ENCODE results near the gene DNAH9. TPM values are rescaled to one million over a fixed set of nuclear protein-coding genes. Genes with fewer than 3 reads are reported as not detected.

DNAH9 gene
- total RNA-seq, 2 donors from 2014 or later, result not detected

DNA sequence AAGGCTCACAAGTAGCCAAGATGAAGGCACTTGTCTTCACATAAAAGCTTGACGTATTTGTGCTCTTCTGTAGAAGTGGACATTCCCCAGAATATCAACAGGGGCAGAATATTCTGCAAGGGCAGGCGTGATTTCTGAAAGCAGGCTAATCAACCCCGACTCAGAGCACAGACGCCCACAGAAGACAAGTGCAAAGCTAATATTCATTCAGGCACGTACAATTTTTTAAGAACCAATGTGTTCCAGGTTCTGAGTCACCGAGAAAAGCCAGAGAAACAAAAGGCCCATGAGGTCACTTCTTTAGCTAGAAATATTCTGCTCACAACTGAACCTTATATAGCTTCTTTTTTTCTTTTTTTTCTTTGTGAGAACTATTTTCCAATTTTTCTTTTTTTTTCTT, 121.6 kb downstream of the DNAH9 start:
- no peaks in the 10 kb centered on the region for H3K9me3 ChIP-seq
- H3K4me3 ChIP-seq, result no peak overlapping the region
- ATAC-seq (ENCODE audit: insufficient number of reproducible peaks, low FRiP score, low read depth) (peak; percentile 41), DNase-seq (ENCODE audit: low spot score) (no peak)
- TF ChIP-seq, protein P1, sequence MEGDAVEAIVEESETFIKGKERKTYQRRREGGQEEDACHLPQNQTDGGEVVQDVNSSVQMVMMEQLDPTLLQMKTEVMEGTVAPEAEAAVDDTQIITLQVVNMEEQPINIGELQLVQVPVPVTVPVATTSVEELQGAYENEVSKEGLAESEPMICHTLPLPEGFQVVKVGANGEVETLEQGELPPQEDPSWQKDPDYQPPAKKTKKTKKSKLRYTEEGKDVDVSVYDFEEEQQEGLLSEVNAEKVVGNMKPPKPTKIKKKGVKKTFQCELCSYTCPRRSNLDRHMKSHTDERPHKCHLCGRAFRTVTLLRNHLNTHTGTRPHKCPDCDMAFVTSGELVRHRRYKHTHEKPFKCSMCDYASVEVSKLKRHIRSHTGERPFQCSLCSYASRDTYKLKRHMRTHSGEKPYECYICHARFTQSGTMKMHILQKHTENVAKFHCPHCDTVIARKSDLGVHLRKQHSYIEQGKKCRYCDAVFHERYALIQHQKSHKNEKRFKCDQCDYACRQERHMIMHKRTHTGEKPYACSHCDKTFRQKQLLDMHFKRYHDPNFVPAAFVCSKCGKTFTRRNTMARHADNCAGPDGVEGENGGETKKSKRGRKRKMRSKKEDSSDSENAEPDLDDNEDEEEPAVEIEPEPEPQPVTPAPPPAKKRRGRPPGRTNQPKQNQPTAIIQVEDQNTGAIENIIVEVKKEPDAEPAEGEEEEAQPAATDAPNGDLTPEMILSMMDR (IDR thresholded peaks at IDR 0.05), result no peak
- H3K27me3 ChIP-seq (replicated peaks; ENCODE audit: insufficient read depth), result no peaks in the 10 kb centered on the region
- peaks cover 7 to 21% of the 10 kb centered on the region in 2 donors for H3K4me1 ChIP-seq (ENCODE audit: control insufficient read depth in 1 of 2, low read depth in 2 of 2)
- no peaks in the 10 kb centered on the region for H3K36me3 ChIP-seq
- peak overlapping the region in 1 of 2 donors; percentile 47 for H3K27ac ChIP-seq

DNA sequence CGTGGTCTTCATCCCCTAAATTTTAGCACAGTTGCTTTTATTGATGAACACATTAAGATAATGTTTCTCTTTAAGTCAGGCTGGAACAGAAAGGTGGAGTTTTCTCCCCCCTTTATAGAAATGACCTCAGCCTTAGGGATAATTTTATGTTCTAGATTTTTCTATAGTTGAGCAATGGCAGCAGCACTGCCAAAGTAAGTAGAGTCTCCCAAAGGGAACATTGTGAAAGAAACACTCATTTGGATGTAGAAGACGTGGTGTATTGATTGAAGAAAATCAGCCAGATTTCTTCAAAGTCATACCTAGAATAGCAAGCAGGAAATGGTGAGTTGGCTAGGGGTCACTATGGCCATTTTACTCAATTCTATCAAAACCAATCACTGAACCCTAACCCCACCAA, 122.5 kb downstream of the DNAH9 start:
- peak overlapping the region in 1 of 2 donors; percentile 11 for H3K27ac ChIP-seq
- no peaks in the 10 kb centered on the region for H3K27me3 ChIP-seq (replicated peaks; ENCODE audit: insufficient read depth)
- DNase-seq (ENCODE audit: low spot score) (no peak), ATAC-seq (ENCODE audit: insufficient number of reproducible peaks, low FRiP score, low read depth) (peak; percentile 68)
- TF ChIP-seq, protein P1 (IDR thresholded peaks at IDR 0.05), result no peak
- H3K4me3 ChIP-seq, result no peak overlapping the region
- no peaks in the 10 kb centered on the region for H3K36me3 ChIP-seq
- peaks cover 7 to 21% of the 10 kb centered on the region in 2 donors for H3K4me1 ChIP-seq (ENCODE audit: control insufficient read depth in 1 of 2, low read depth in 2 of 2)
- no peaks in the 10 kb centered on the region for H3K9me3 ChIP-seq

DNA sequence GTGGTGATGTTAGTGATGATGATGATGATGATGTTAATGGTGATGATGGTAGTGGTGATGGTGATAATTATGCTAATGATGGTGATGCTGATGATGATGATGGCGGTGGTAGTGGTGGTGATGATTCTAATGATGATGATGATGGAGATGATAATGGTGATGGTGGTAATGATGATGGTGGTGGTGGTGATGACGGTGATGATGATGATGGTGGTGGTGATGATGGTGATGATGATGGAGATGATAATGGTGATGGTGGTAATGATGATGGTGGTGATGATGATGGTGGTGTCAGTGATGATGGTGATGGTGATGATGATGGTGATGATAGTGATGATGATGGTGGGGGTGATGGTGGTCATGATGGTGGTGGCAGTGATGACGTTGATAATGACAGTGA, 132.5 kb downstream of the DNAH9 start:
- no peak overlapping the region for H3K4me3 ChIP-seq
- H3K4me1 ChIP-seq (ENCODE audit: control insufficient read depth in 1 of 2, low read depth in 2 of 2), result no peaks in the 10 kb centered on the region
- TF ChIP-seq, protein P1 (IDR thresholded peaks at IDR 0.05), result no peak
- no peaks in the 10 kb centered on the region for H3K27me3 ChIP-seq (replicated peaks; ENCODE audit: insufficient read depth)
- no peaks in the 10 kb centered on the region for H3K36me3 ChIP-seq
- no peak overlapping the region for H3K27ac ChIP-seq
- no peaks in the 10 kb centered on the region for H3K9me3 ChIP-seq
- DNase-seq (ENCODE audit: low spot score) (no peak), ATAC-seq (ENCODE audit: insufficient number of reproducible peaks, low FRiP score, low read depth) (no peak)

- no peaks in the 10 kb centered on the region for H3K27me3 ChIP-seq (replicated peaks; ENCODE audit: insufficient read depth)
Observed at GRCh38 chr17:11736613-11737312, 138.5 kb downstream of the DNAH9 start.

GRCh38 chr17:11737313-11737679, 139.0 kb downstream of the DNAH9 start:
- no peaks in the 10 kb centered on the region for H3K4me1 ChIP-seq (ENCODE audit: control insufficient read depth in 1 of 2, low read depth in 2 of 2)
- TF ChIP-seq, protein P1 (IDR thresholded peaks at IDR 0.05), result no peak

More at GRCh38 chr17:11736613-11737312, 138.5 kb downstream of the DNAH9 start:
- H3K4me1 ChIP-seq (ENCODE audit: control insufficient read depth in 1 of 2, low read depth in 2 of 2), result no peaks in the 10 kb centered on the region
- no peak overlapping the region for H3K27ac ChIP-seq
- ATAC-seq (ENCODE audit: insufficient number of reproducible peaks, low FRiP score, low read depth), result no peak
- H3K9me3 ChIP-seq, result no peaks in the 10 kb centered on the region
- H3K36me3 ChIP-seq, result no peaks in the 10 kb centered on the region
- DNase-seq (ENCODE audit: low spot score), result no peak
- no peak overlapping the region for H3K4me3 ChIP-seq
- TF ChIP-seq, protein P1 (IDR thresholded peaks at IDR 0.05), result no peak

More at GRCh38 chr17:11737313-11737679, 139.0 kb downstream of the DNAH9 start:
- DNase-seq (ENCODE audit: low spot score), result no peak
- no peaks in the 10 kb centered on the region for H3K27me3 ChIP-seq (replicated peaks; ENCODE audit: insufficient read depth)
- ATAC-seq (ENCODE audit: insufficient number of reproducible peaks, low FRiP score, low read depth), result no peak
- no peak overlapping the region for H3K27ac ChIP-seq
- H3K4me3 ChIP-seq, result no peak overlapping the region
- H3K36me3 ChIP-seq, result no peaks in the 10 kb centered on the region
- no peaks in the 10 kb centered on the region for H3K9me3 ChIP-seq
